K562 (cell line): ENCODE data around the gene PCSK7. TPM values are rescaled to one million over a fixed set of nuclear protein-coding genes. Genes with fewer than 3 reads are reported as not detected.
A peak's percentile ranks its signal among the peaks of the same experiment; 100 is the strongest.

Source experiments
- ATAC-seq: fragments of 200-7000 bp; cut with Tn5 transposase; 3 replicates; pipeline ENCODE4 v1.9.1; 2020; ENCODE audit warnings: moderate library complexity
- BruUV-seq: library from RNA; stranded (reverse); fragments of 400-500 nt; replicated peaks from 2 replicates; lab custom pipeline; 2021; lab: Mats Ljungman, UMichigan
- CTCF ChIA-PET: fragments of 300-600 bp; formaldehyde crosslinking; extraction: SDS; loops from one replicate; lab custom pipeline; 2021; ENCODE audit warnings: low intra/inter-chr PET ratio; lab: Yijun Ruan, JAX
- POLR2A ChIA-PET: fragments of 300-600, 350-650 bp; sonication (Branson Sonifier 250); formaldehyde crosslinking; extraction: SDS; loops from one replicate; lab custom pipeline; 2021; ENCODE audit warnings: antibody characterized with exemption, inconsistent platforms; lab: Yijun Ruan, JAX
- DNase-seq, 4 experiments: peaks; one replicate each; pipeline versions ENCODE4 v3.0.0 to v3.0.0-alpha.2; 2011 to 2018; ENCODE audit warnings: low spot score in 3 of 4, mixed read lengths in 3 of 4; ENCODE audit errors: extremely low read depth in 1 of 4
- FAIRE-seq: peaks from 2 replicates; lab custom pipeline; 2011; peaks lifted over from hg19 to GRCh38; lab: Jason Lieb, UNC
- H2AFZ ChIP-seq: 2 replicates; pipeline ENCODE4 v1.6.0; 2011; ENCODE audit warnings: low read depth, low read length, control low read depth, inconsistent platforms
- H3K27ac ChIP-seq: fragments of 200-600 bp; 3 replicates; pipeline ENCODE4 v1.8.0; 2011; ENCODE audit warnings: low read depth, mild to moderate bottlenecking, control low read depth, inconsistent platforms, low read length, moderate library complexity, mixed read lengths; ENCODE audit errors: extremely low read depth
- H3K27me3 ChIP-seq, 2 experiments: fragments of 300-600 bp in 1 of 2; 2 replicates in 1 of 2; 3 replicates in 1 of 2; pipeline versions ENCODE4 v1.6.0 to v1.8.0; 2011; ENCODE audit warnings: inconsistent platforms in 2 of 2, low read length in 2 of 2, mild to moderate bottlenecking in 1 of 2, mixed read lengths in 1 of 2, moderate library complexity in 1 of 2; ENCODE audit not compliant: control insufficient read depth in 2 of 2, insufficient read depth in 2 of 2
- H3K36me3 ChIP-seq: fragments of 300-600 bp; 3 replicates; pipeline ENCODE4 v1.8.0; 2011; ENCODE audit warnings: mild to moderate bottlenecking, low read length, inconsistent platforms; ENCODE audit not compliant: control insufficient read depth, insufficient read depth
- H3K4me1 ChIP-seq, 2 experiments: fragments of 200-600 bp in 1 of 2; replicated peaks in 1 of 2; 2 replicates in 1 of 2; 3 replicates in 1 of 2; pipeline versions ENCODE4 v1.5.1 to v1.8.0; 2011; ENCODE audit warnings: inconsistent platforms in 2 of 2, low read length in 2 of 2, mild to moderate bottlenecking in 1 of 2, mixed read lengths in 1 of 2, moderate library complexity in 1 of 2; ENCODE audit not compliant: control insufficient read depth in 2 of 2, insufficient read depth in 2 of 2
- H3K4me2 ChIP-seq: 2 replicates; pipeline ENCODE4 v1.6.1; 2011; ENCODE audit warnings: low read length, control low read depth, inconsistent platforms, mixed read lengths; ENCODE audit not compliant: insufficient read depth
- H3K4me3 ChIP-seq: fragments of 200-600 bp; sonication (generic), shearing (Covaris generic); 2 replicates; pipeline ENCODE4 v1.5.1; 2016; ENCODE audit warnings: control low read depth, inconsistent platforms
- H3K79me2 ChIP-seq: fragments of 200-600 bp; 3 replicates; pipeline ENCODE4 v1.8.0; 2011; ENCODE audit warnings: low read length, inconsistent platforms; ENCODE audit not compliant: control insufficient read depth, insufficient read depth
- H3K9ac ChIP-seq, 2 experiments: 2 replicates each; pipeline versions ENCODE4 v1.6.0 to v1.6.1; 2011; ENCODE audit warnings: low read depth in 2 of 2, low read length in 2 of 2, control low read depth in 1 of 2, inconsistent platforms in 1 of 2, mild to moderate bottlenecking in 1 of 2, mixed read lengths in 1 of 2; ENCODE audit not compliant: insufficient read depth in 1 of 2
- H3K9me1 ChIP-seq: one replicate; pipeline ENCODE4 v1.6.0; 2011; ENCODE audit warnings: inconsistent platforms, mild to moderate bottlenecking, low read length, moderate library complexity; ENCODE audit not compliant: control insufficient read depth, insufficient read depth
- H3K9me3 ChIP-seq: replicated peaks from 2 replicates; pipeline ENCODE4 v1.5.1; 2011; ENCODE audit warnings: low read depth, low read length, inconsistent platforms; ENCODE audit not compliant: control insufficient read depth, insufficient read depth
- H4K20me1 ChIP-seq: replicated peaks from 2 replicates; pipeline ENCODE4 v1.6.1; 2011; ENCODE audit warnings: low read length, inconsistent platforms, mixed read lengths; ENCODE audit not compliant: control insufficient read depth, insufficient read depth
- CREB1 ChIP-seq, 2 experiments: sonication (generic) in 1 of 2; formaldehyde crosslinking in 1 of 2; IDR thresholded peaks; 2 replicates each; pipeline versions ENCODE4 v1.6.1 to v1.8.0; 2012 to 2022; ENCODE audit warnings: inconsistent platforms in 1 of 2, mild to moderate bottlenecking in 1 of 2, missing genetic modification reagents in 1 of 2, moderate library complexity in 1 of 2
- E2F5 ChIP-seq: sonication (generic); formaldehyde crosslinking; IDR thresholded peaks from 2 replicates; pipeline ENCODE4 v1.8.0; 2022; ENCODE audit warnings: mild to moderate bottlenecking, missing genetic modification reagents
- FOXP4 ChIP-seq: sonication (generic); formaldehyde crosslinking; IDR thresholded peaks from 2 replicates; pipeline ENCODE4 v1.8.0; 2022; ENCODE audit warnings: mild to moderate bottlenecking, missing genetic modification reagents, borderline replicate concordance
- KAT2B ChIP-seq: IDR thresholded peaks from one replicate; pipeline ENCODE4 v1.6.1; 2012; ENCODE audit warnings: low read depth, mild to moderate bottlenecking, control low read depth, inconsistent platforms, low read length, moderate library complexity
- NR2F6 ChIP-seq: fragments of 450-650 bp; formaldehyde crosslinking; IDR thresholded peaks from 2 replicates; pipeline ENCODE4 v1.4.0; 2020; ENCODE audit warnings: mild to moderate bottlenecking
- SRSF7 ChIP-seq: fragments of 200-400 bp; formaldehyde crosslinking; optimal IDR thresholded peaks from 2 replicates; pipeline ENCODE3; 2017; ENCODE audit warnings: mild to moderate bottlenecking, low read depth, low read length
- TEAD1 ChIP-seq, 2 experiments: fragments of 450-650 bp in 1 of 2; sonication (generic) in 1 of 2; formaldehyde crosslinking; IDR thresholded peaks; 2 replicates each; pipeline versions ENCODE4 v1.4.0 to v1.8.0; 2020 to 2022; ENCODE audit warnings: mild to moderate bottlenecking in 2 of 2, missing genetic modification reagents in 1 of 2
- ZBTB5 ChIP-seq: fragments of 450-650 bp; IDR thresholded peaks from 2 replicates; pipeline ENCODE4 v1.6.1; 2017; ENCODE audit warnings: antibody characterized with exemption
- ZNF311 ChIP-seq: fragments of 250-450 bp; sonication (Bioruptor Pico); IDR thresholded peaks from 2 replicates; pipeline ENCODE4 v1.4.0; 2020; ENCODE audit warnings: mild to moderate bottlenecking, moderate library complexity
- ZNF57 ChIP-seq: fragments of 450-650 bp; formaldehyde crosslinking; IDR thresholded peaks from 2 replicates; pipeline ENCODE4 v1.4.0; 2020; ENCODE audit warnings: mild to moderate bottlenecking, moderate library complexity
- WGBS: fragments of 100-300 bp; shearing (Covaris generic); methylation state at CpG from one replicate; pipeline ENCODE4 v1.1.6; 2016; ENCODE audit warnings: low coverage, mixed read lengths; ENCODE audit not compliant: insufficient coverage; ENCODE audit errors: missing lambda C conversion rate; 5-methylcytosine and 5-hydroxymethylcytosine counted together
- in situ Hi-C: fragments of 300-500 bp; cut with MboI; formaldehyde crosslinking; loops from 4 replicates; pipeline ENCODE4 v1.15.0; 2018; ENCODE audit warnings: inconsistent platforms, mixed read lengths
- intact Hi-C: fragments of 100-400 bp; cut with micrococcal nuclease; formaldehyde crosslinking; loops from 2 replicates; pipeline ENCODE4 v1.14.2; 2022
- polyA plus RNA-seq, 8 experiments: library from polyadenylated mRNA; depleted of rRNA in 4 of 8; stranded (reverse) in 5 of 8; unstranded in 3 of 8; fragments of >200 nt; fragmentation: Nextera tagmentation in 2 of 8; fragmentation: Illumina TruSeq in 1 of 8; extraction: Ambion mirVana in 2 of 8; extraction: Trizol in 1 of 8; gene quantifications; 2 replicates each; pipeline versions ENCODE4 v1.2.1 to v1.2.3, GENCODE V29; 2011 to 2014; ENCODE audit warnings: inconsistent platforms in 1 of 8, missing spikeins in 1 of 8
- total RNA-seq, 7 experiments: library from RNA; depleted of rRNA in 6 of 7; stranded (reverse); fragments of >200 nt in 6 of 7; fragmentation: Illumina TruSeq in 2 of 7; extraction: Trizol in 2 of 7; gene quantifications; 2 replicates each; pipeline versions ENCODE4 v1.2.1 to v1.2.3, GENCODE V29; 2011 to 2021; ENCODE audit warnings: low replicate concordance in 1 of 7

PCSK7 gene
- total and polyA plus RNA-seq, 9 of the 15 experiments (the other 6 are each of a cell fraction or from before 2014, with no cell fraction given), result 3.1 to 29.2 (median 15.6) TPM

- no peaks in the 10 kb centered on the region for H3K27me3 ChIP-seq
- BruUV-seq, result no TSS peak
- in situ Hi-C loops, result loop anchor here (10.0 kb wide), 1 partner anchor 338 kb away; no protein-coding TSS in a partner anchor
- no peak overlapping the region for H3K4me2 ChIP-seq
- no peak for FAIRE-seq
- TF ChIP-seq NR2F6 (CRISPR knock-in tag) (no peak), ZNF311 (CRISPR knock-in tag) (no peak), SRSF7 (no peak), KAT2B (no peak), FOXP4 (CRISPR knock-in tag) (no peak), E2F5 (no peak), ZBTB5 (no peak), CREB1 (IDR thresholded peaks at IDR 0.05) (no peak), CREB1 (CRISPR knock-in tag; IDR thresholded peaks at IDR 0.05) (no peak), ZNF57 (CRISPR knock-in tag) (no peak), TEAD1 (CRISPR knock-in tag; IDR thresholded peaks at IDR 0.05) (no peak)
- 89% methylated on average over 13 of the region's 14 CpGs for WGBS
- DNase-seq, result no peak
- peaks cover 53 to 58% of the 10 kb centered on the region in 2 experiments; a peak in 4 of 5 replicates for H3K4me1 ChIP-seq
- no peak overlapping the region for H3K4me3 ChIP-seq
- POLR2A ChIA-PET, result interaction anchor here (0.7 to 1.4 kb wide), 4 partner anchors 12 to 57 kb away, joined by 3 to 7 read pairs (median 3); no protein-coding TSS in a partner anchor
- no peak for ATAC-seq
- H3K79me2 ChIP-seq, result no peaks in the 10 kb centered on the region
- CTCF ChIA-PET, result no interaction called here
- H3K27ac ChIP-seq, result no peak overlapping the region; the same call in 2 of the 3 replicates
- H3K9me3 ChIP-seq, result no peaks in the 10 kb centered on the region
- intact Hi-C loops, result no loop called here
- H3K9ac ChIP-seq, result peak overlapping the region in 1 of 2 experiments; percentile 53; a peak in 1 of 4 replicates
- peaks cover 8% of the 10 kb centered on the region for H3K9me1 ChIP-seq
- peaks cover 69% of the 10 kb centered on the region for H3K36me3 ChIP-seq
- no peak overlapping the region for H2AFZ ChIP-seq
- H4K20me1 ChIP-seq, result peaks cover 10% of the 10 kb centered on the region
Observed at GRCh38 chr11:117222991-117223740, 8.7 kb downstream of the PCSK7 start.
